Measurements from ENCODE around the gene RAD51B. TPM values are rescaled to one million over a fixed set of nuclear protein-coding genes. Genes with fewer than 3 reads are reported as not detected.
"Not testable (repeated sequence)": the region's sequence is repeated elsewhere in the genome, so short reads cannot be mapped to it uniquely, and the experiment has no call there.

The RAD51B gene
- total RNA-seq, 2 donors from 2014 or later = 22.8 to 33.8 TPM

DNA sequence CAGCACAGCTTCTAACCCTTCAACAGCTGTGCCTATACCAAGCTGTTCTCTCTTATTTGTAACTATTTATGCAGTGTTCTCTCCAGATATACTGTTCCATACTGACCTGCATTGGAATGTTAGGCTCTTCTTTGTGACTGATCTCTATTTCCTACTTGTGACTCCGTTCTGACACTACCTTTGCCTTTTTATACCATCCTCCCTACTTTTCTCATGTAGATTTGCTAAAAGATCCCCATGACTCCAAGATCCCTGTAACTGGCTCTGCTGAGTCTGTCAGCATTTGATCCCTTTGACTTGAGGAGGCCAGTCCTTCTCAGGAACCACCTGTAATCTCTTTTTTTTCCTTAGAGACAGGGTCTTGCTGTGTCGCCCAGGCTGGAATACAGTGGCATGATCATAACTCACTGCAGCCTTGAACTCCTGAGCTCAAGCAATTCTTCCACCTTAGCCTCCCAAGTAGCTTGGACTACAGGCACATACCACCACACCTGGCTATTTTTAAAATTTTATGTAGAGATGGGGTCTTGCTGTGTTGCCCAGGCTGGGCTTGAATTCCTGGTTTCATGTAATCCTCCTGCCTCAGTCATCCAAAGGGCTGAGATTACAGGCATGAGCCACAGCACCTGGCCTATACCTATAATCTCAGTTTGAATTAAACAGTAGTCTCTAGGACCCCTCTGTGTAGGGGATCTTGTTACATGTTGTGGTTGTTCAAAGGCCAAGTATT, 605.0 kb downstream of the RAD51B start:
- no peak overlapping the region for H3K27ac Mint-ChIP-seq
- H3K9ac ChIP-seq (ENCODE audit: extremely low read depth, low read length, poor library complexity, severe bottlenecking) = no peak overlapping the region
- no peak for DNase-seq
- no peak overlapping the region for H3K4me3 ChIP-seq (ENCODE audit: low read length)
- WGBS, 2 experiments (ENCODE audit: insufficient coverage in 1 of 2, insufficient read length in 1 of 2) = 11 to 62% methylated on average over 1 to 2 of the region's 2 CpGs
- no peak overlapping the region for H3K27ac ChIP-seq (ENCODE audit: low read depth, low read length)
- H3K4me1 ChIP-seq (ENCODE audit: control insufficient read depth, insufficient read depth, low read length) = peaks cover 8% of the 10 kb centered on the region
- H3K27me3 Mint-ChIP-seq (ENCODE audit: insufficient read depth) = no peaks in the 10 kb centered on the region
- no peaks in the 10 kb centered on the region for H3K36me3 ChIP-seq (ENCODE audit: control insufficient read depth, insufficient read depth, low read length)
- TF ChIP-seq, protein P1, sequence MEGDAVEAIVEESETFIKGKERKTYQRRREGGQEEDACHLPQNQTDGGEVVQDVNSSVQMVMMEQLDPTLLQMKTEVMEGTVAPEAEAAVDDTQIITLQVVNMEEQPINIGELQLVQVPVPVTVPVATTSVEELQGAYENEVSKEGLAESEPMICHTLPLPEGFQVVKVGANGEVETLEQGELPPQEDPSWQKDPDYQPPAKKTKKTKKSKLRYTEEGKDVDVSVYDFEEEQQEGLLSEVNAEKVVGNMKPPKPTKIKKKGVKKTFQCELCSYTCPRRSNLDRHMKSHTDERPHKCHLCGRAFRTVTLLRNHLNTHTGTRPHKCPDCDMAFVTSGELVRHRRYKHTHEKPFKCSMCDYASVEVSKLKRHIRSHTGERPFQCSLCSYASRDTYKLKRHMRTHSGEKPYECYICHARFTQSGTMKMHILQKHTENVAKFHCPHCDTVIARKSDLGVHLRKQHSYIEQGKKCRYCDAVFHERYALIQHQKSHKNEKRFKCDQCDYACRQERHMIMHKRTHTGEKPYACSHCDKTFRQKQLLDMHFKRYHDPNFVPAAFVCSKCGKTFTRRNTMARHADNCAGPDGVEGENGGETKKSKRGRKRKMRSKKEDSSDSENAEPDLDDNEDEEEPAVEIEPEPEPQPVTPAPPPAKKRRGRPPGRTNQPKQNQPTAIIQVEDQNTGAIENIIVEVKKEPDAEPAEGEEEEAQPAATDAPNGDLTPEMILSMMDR (conservative IDR thresholded peaks at IDR 0.05) = no peak
- peaks cover 8% of the 10 kb centered on the region for H3K9me3 Mint-ChIP-seq
- H3K27me3 ChIP-seq (ENCODE audit: control insufficient read depth, insufficient read depth, low read length, poor library complexity, severe bottlenecking) = no peaks in the 10 kb centered on the region
- H3K4me1 Mint-ChIP-seq = peaks cover 20% of the 10 kb centered on the region
- peaks cover 9% of the 10 kb centered on the region for H3K9me3 ChIP-seq (ENCODE audit: control insufficient read depth, low read length)
- H3K36me3 Mint-ChIP-seq (ENCODE audit: low read depth) = no peaks in the 10 kb centered on the region
- H3K4me3 Mint-ChIP-seq = no peak overlapping the region

DNA sequence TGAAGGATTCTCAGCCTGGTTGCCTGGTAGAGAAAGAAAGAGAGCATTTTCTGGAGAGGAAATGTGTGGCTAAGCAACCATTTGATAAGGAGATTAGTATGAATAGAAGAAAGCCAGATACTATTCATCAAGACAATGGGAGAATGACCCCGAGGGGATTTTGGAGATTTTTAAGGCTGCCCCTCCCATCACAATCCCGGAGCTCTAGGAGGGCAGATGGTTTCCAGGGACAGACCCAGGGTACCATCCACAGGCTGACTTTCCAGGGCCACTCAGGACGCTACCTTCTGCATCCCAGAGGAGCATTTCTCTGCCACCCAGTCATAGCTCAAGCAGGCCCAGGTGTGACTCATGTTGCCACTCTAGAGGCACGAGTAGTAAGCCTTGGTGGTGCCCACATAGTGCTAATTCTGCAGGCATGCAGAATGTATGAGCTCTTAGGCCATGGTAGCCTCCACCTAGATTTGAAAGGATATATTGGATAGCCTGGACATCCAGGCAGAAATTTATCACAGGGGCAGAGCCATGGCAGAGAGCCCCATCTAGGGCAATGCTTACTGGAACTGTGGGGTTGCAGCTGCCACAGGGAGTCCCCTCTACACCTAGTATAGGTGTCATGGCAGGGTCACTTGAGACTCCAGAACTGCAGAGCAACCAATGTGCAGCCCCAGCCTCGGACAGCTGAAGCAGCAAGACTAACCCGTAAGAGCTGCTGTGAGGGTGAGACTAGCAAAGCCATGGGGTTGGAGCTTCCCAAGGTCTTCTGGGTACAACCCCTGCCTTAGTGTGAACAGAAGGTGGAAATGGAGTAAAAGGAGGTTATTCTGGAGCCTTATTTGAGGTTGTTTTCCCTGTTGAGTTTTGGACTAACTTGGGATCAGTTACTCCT, 607.3 kb downstream of the RAD51B start:
- Mint-ChIP-seq H3K4me3 (no peak overlapping the region), H3K36me3 (ENCODE audit: low read depth) (peaks cover 2% of the 10 kb centered on the region), H3K4me1 (peaks cover 9% of the 10 kb centered on the region), H3K27ac (no peak overlapping the region), H3K9me3 (peaks cover 14% of the 10 kb centered on the region), H3K27me3 (ENCODE audit: insufficient read depth) (no peaks in the 10 kb centered on the region)
- no peak overlapping the region for H3K27ac ChIP-seq (ENCODE audit: low read depth, low read length)
- DNase-seq = no peak
- TF ChIP-seq, protein P1 (conservative IDR thresholded peaks at IDR 0.05) = no peak
- no peaks in the 10 kb centered on the region for H3K36me3 ChIP-seq (ENCODE audit: control insufficient read depth, insufficient read depth, low read length)
- H3K27me3 ChIP-seq (ENCODE audit: control insufficient read depth, insufficient read depth, low read length, poor library complexity, severe bottlenecking) = no peaks in the 10 kb centered on the region
- no peak overlapping the region for H3K9ac ChIP-seq (ENCODE audit: extremely low read depth, low read length, poor library complexity, severe bottlenecking)
- no peaks in the 10 kb centered on the region for H3K4me1 ChIP-seq (ENCODE audit: control insufficient read depth, insufficient read depth, low read length)
- 83 to 97% methylated on average over 4 to 6 of the region's 6 CpGs for WGBS, 2 experiments (ENCODE audit: insufficient coverage in 1 of 2, insufficient read length in 1 of 2)
- peak overlapping the region; percentile 10 for H3K4me3 ChIP-seq (ENCODE audit: low read length)
- H3K9me3 ChIP-seq (ENCODE audit: control insufficient read depth, low read length) = peaks cover 9% of the 10 kb centered on the region

DNA sequence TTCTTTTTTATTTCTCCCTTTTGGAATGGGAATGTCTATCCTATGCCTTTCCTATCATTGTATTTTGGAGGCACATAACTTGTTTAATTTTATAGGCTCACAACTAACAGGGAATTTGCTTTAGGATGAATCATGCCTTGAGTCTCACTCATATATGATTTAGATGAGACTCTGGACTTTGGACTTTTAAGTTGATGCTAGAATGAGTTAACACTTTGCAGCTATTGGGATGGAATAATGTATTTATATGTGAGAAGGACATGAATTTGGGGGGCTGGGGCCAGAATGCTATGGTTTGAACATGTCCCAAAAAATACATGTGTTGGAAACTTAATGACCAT, 607.9 kb downstream of the RAD51B start:
- H3K27ac ChIP-seq (ENCODE audit: low read depth, low read length) = no peak overlapping the region
- no peaks in the 10 kb centered on the region for H3K27me3 Mint-ChIP-seq (ENCODE audit: insufficient read depth)
- TF ChIP-seq, protein P1 (conservative IDR thresholded peaks at IDR 0.05) = no peak
- H3K4me1 ChIP-seq (ENCODE audit: control insufficient read depth, insufficient read depth, low read length) = no peaks in the 10 kb centered on the region
- H3K4me1 Mint-ChIP-seq = peaks cover 9% of the 10 kb centered on the region
- no peak overlapping the region for H3K27ac Mint-ChIP-seq
- H3K9ac ChIP-seq (ENCODE audit: extremely low read depth, low read length, poor library complexity, severe bottlenecking) = no peak overlapping the region
- no peak overlapping the region for H3K4me3 ChIP-seq (ENCODE audit: low read length)
- H3K36me3 Mint-ChIP-seq (ENCODE audit: low read depth) = peaks cover 2% of the 10 kb centered on the region
- DNase-seq = no peak
- H3K36me3 ChIP-seq (ENCODE audit: control insufficient read depth, insufficient read depth, low read length) = no peaks in the 10 kb centered on the region
- peaks cover 14% of the 10 kb centered on the region for H3K9me3 Mint-ChIP-seq
- H3K4me3 Mint-ChIP-seq = no peak overlapping the region
- H3K9me3 ChIP-seq (ENCODE audit: control insufficient read depth, low read length) = peaks cover 9% of the 10 kb centered on the region
- no peaks in the 10 kb centered on the region for H3K27me3 ChIP-seq (ENCODE audit: control insufficient read depth, insufficient read depth, low read length, poor library complexity, severe bottlenecking)

DNA sequence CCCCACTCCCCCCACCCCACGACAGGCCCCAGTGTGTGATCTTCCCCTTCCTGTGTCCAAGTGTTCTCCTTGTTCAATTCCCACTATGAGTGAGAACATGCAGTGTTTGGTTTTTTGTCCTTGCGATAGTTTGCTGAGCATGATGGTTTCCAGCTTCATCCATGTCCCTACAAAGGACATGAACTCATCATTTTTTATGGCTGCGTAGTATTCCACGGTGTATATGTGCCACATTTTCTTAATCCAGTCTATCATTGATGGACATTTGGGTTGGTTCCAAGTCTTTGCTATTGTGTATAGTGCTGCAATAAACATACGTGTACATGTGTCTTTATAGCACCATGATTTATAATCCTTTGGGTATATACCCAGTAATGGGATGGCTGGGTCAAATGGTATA, 609.3 kb downstream of the RAD51B start:
- 89 to 92% methylated on average over 2 to 3 of the region's 5 CpGs for WGBS, 2 experiments (ENCODE audit: insufficient coverage in 1 of 2, insufficient read length in 1 of 2)
- not testable (repeated sequence) for H3K9ac ChIP-seq (ENCODE audit: extremely low read depth, low read length, poor library complexity, severe bottlenecking); H3K36me3 Mint-ChIP-seq (ENCODE audit: low read depth); H3K27ac Mint-ChIP-seq; H3K27me3 ChIP-seq (ENCODE audit: control insufficient read depth, insufficient read depth, low read length, poor library complexity, severe bottlenecking); H3K4me3 Mint-ChIP-seq; H3K4me3 ChIP-seq (ENCODE audit: low read length); H3K36me3 ChIP-seq (ENCODE audit: control insufficient read depth, insufficient read depth, low read length); H3K27ac ChIP-seq (ENCODE audit: low read depth, low read length); H3K4me1 ChIP-seq (ENCODE audit: control insufficient read depth, insufficient read depth, low read length); DNase-seq; H3K4me1 Mint-ChIP-seq; H3K9me3 ChIP-seq (ENCODE audit: control insufficient read depth, low read length); H3K27me3 Mint-ChIP-seq (ENCODE audit: insufficient read depth)
- peaks cover 14% of the 10 kb centered on the region for H3K9me3 Mint-ChIP-seq

Data from endodermal cell (in vitro differentiated cells).